A673 (cell line): ENCODE results near the gene SERPINB1.

Source experiments
- CTCF ChIP-seq: fragments of 300-800, 200-600 bp; sonication (generic); conservative IDR thresholded peaks from 2 replicates; pipeline ENCODE4 v1.5.1; 2017; ENCODE audit warnings: low read depth, mild to moderate bottlenecking, antibody characterized with exemption, low read length, moderate library complexity, mixed read lengths
- EZH2 ChIP-seq: fragments of 200-600 bp; sonication (generic); IDR thresholded peaks from 2 replicates; pipeline ENCODE4 v1.6.1; 2017; ENCODE audit warnings: borderline replicate concordance, low read depth, mild to moderate bottlenecking, mixed read lengths, antibody characterized with exemption, low read length; ENCODE audit not compliant: poor library complexity, severe bottlenecking

GRCh38 chr6:2795162-2795561, 46.5 kb downstream of the SERPINB1 start:
- TF ChIP-seq CTCF (no peak), EZH2 (no peak)
